Measurements from ENCODE around the gene DENND11.
A peak's percentile ranks its signal among the peaks of the same experiment; 100 is the strongest.

DENND11 gene

DNA sequence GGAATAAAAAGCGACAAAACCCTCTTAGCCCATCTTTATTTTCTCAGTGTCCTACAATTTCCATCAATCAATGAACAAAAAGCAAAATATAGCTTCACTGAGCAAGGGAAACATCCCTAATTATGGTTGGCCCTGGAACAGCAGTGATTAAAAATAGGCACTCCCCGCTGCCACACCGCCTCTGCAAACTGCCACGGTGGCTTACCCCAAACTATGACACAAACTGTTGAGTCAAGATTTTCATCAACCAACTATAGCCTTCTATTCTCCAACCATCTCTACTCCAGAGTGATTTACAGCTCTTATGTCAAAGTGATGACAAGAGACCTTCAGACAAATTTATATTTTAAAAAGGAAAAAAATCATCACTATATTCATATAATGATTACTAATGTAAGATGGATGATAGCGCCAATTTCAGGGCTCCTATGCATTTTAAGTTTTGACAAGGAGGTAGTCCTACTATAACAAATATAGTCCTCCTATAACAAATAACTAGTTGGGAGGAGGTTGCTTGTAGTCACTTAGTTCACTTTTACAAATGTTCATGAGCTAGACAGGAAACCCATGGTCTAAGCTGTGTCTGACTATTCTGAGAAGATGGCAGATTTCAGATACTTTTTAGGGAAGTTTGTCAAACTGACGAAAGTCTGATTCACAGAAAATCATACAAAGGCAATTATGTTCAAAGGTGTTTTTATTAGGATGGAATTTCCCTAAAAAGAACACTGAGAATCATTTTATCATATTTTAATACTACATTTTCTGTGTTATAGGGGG, 26.3 kb downstream of the DENND11 start:
- in situ Hi-C loops (cut with HindIII; ENCODE audit: low sequenced_read_pairs): no loop called here
- H3K4me3 ChIP-seq (ENCODE audit: low read depth, low read length): no peak overlapping the region
- TF ChIP-seq, protein P1, sequence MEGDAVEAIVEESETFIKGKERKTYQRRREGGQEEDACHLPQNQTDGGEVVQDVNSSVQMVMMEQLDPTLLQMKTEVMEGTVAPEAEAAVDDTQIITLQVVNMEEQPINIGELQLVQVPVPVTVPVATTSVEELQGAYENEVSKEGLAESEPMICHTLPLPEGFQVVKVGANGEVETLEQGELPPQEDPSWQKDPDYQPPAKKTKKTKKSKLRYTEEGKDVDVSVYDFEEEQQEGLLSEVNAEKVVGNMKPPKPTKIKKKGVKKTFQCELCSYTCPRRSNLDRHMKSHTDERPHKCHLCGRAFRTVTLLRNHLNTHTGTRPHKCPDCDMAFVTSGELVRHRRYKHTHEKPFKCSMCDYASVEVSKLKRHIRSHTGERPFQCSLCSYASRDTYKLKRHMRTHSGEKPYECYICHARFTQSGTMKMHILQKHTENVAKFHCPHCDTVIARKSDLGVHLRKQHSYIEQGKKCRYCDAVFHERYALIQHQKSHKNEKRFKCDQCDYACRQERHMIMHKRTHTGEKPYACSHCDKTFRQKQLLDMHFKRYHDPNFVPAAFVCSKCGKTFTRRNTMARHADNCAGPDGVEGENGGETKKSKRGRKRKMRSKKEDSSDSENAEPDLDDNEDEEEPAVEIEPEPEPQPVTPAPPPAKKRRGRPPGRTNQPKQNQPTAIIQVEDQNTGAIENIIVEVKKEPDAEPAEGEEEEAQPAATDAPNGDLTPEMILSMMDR (IDR thresholded peaks at IDR 0.05; ENCODE audit: low read depth, low read length, missing control alignments): no peak
- DNase-seq (ENCODE audit: low read depth): no peak

DNA sequence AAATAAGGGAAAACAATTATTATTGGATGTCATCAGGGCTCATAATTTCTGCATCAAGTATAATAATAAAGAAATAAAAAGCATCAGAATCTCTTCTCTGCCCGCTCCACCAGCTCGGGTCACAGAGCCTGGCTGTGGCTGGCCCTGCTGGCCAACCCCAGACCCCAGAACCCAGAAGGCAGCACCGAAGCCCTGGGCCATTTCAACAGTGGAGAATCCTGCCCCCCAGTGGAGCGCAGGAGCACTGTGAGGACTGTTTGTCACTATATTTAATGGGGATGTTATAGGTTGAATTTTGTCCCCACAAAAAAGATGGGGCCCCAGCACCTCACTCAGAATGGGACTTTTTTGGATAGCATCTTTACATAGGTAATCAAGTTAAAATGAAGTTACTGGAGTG, 27.3 kb downstream of the DENND11 start:
- no peak for DNase-seq (ENCODE audit: low read depth)
- in situ Hi-C loops (cut with HindIII; ENCODE audit: low sequenced_read_pairs): no loop called here
- TF ChIP-seq, protein P1 (IDR thresholded peaks at IDR 0.05; ENCODE audit: low read depth, low read length, missing control alignments): peak; percentile 48
- no peak overlapping the region for H3K4me3 ChIP-seq (ENCODE audit: low read depth, low read length)

DNA sequence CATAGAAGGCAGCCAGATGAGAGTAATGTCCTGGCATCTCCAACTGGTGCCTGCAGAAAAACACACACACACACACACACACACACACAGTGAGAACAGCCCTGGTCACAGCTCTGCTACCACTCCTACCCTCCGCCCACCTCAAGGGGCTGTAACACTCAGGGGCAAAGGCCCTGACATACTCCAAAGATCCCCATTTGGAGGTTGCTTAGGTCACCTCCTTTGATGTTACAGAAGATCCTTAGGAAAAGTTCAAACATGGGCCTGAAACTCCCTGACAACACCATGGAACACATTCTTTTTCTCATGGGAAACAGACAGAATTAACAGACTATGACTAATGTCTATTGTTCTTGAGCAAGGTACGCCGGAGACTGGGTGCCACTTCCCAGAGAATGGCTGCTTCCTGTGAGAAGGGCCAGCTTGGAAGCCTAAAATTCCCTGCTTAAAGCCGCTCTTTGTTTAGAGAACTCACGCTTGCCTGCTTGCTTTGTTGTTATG, 27.7 kb downstream of the DENND11 start:
- H3K4me3 ChIP-seq (ENCODE audit: low read depth, low read length): no peak overlapping the region
- in situ Hi-C loops (cut with HindIII; ENCODE audit: low sequenced_read_pairs): no loop called here
- peak; percentile 45 for DNase-seq (ENCODE audit: low read depth)
- TF ChIP-seq, protein P1 (IDR thresholded peaks at IDR 0.05; ENCODE audit: low read depth, low read length, missing control alignments): no peak

DNA sequence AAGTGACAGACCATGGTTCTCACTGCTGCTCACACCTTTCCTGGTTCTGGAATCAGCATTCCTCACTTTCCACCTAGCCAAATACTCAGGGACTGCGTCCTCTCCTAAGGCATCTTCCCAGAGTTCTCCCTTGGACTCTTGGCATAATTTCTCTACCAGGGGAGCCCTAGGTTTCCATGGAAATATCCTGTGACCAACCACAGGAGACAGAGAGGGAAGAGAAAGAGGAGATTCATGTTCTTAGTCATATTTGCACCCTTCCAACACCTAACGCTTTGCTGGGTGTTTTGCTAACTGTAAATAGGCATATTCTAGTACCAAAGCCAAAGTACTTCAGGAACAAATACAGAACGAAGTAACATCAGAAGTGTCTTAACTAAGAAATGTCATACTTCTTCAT, 28.6 kb downstream of the DENND11 start:
- in situ Hi-C loops (cut with HindIII; ENCODE audit: low sequenced_read_pairs): no loop called here

DNA sequence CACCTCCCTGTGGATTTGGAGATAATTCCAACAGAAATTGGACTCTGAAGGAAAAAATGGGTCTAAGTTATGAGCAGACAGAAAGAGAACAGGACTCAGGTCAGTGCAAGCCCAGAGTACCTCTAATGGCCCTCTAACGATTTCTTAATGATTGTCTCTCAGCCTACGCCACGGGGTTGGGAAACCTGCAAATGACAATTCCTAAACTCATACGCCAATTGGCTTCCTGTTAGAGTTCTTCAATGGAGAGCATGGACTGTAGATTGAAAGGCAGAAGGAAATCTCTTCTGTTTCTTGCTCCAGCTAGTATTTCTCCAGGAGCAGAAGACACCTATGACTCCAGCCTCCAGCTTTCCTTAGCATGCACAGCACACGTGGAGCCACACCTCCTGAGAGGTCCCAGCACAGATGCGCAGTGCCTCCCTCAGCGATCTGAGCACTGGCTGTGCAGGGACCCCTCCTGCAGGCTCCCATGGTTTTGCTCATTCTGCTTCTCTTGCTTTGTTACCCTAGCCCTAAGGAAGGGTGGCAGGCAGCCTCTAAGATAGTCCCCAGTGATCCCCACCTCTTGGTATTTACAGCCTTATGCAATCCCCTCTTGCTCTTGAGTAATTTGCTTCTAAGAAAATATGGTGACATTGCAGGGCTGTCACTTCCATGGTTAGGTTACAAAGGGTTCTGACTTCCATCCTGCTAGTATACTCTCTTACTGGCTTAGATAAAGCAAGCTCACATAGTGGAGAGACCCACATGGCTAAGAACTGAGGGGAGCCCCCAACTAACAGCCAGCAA, 30.1 kb downstream of the DENND11 start:
- no peak for DNase-seq (ENCODE audit: low read depth)
- in situ Hi-C loops (cut with HindIII; ENCODE audit: low sequenced_read_pairs): no loop called here
- no peak overlapping the region for H3K4me3 ChIP-seq (ENCODE audit: low read depth, low read length)
- TF ChIP-seq, protein P1 (IDR thresholded peaks at IDR 0.05; ENCODE audit: low read depth, low read length, missing control alignments): no peak

More for the DNA sequence above, 28.6 kb downstream of the DENND11 start:
- TF ChIP-seq, protein P1 (IDR thresholded peaks at IDR 0.05; ENCODE audit: low read depth, low read length, missing control alignments): no peak
- DNase-seq (ENCODE audit: low read depth): no peak
- no peak overlapping the region for H3K4me3 ChIP-seq (ENCODE audit: low read depth, low read length)

- no peak overlapping the region for H3K4me3 ChIP-seq (ENCODE audit: low read depth, low read length)
- TF ChIP-seq, protein P1 (IDR thresholded peaks at IDR 0.05; ENCODE audit: low read depth, low read length, missing control alignments): no peak
- DNase-seq (ENCODE audit: low read depth): no peak
- in situ Hi-C loops (cut with HindIII; ENCODE audit: low sequenced_read_pairs): no loop called here
Measured at GRCh38 chr7:141668853-141669252, 33.1 kb downstream of the DENND11 start.

All from astrocyte of the cerebellum (primary cell).